Measurements from ENCODE around the gene NTM.
"Not testable (repeated sequence)": the region's sequence is repeated elsewhere in the genome, so short reads cannot be mapped to it uniquely, and the experiment has no call there.

Gene NTM

GRCh38 chr11:131422029-131422428 is 51.6 kb downstream of the NTM start:
- no peak for DNase-seq (ENCODE audit: low read depth)

GRCh38 chr11:131422496-131422895 is 52.1 kb downstream of the NTM start:
- DNase-seq (ENCODE audit: low read depth), result no peak

DNA sequence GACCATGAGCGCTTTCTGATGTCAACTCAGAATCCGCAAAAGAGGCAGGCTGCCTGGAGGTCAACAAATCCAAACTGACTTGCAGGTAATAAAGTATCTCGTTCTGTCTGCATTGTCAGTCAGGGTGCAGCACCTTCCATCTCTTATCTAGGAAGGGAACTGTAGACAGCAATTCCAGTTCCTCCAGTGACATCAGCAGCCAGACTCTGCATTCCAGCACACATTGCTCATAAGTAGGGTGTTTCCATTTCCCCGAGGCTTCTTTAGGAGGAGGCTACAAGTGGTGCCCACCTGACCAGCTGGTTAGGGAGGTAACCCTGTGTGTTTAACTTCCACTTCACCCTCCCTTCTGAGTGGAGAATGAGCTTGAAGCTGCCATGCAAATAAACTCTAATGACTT is 53.3 kb downstream of the NTM start:
- peak; percentile 1 for DNase-seq (ENCODE audit: low read depth)

DNA sequence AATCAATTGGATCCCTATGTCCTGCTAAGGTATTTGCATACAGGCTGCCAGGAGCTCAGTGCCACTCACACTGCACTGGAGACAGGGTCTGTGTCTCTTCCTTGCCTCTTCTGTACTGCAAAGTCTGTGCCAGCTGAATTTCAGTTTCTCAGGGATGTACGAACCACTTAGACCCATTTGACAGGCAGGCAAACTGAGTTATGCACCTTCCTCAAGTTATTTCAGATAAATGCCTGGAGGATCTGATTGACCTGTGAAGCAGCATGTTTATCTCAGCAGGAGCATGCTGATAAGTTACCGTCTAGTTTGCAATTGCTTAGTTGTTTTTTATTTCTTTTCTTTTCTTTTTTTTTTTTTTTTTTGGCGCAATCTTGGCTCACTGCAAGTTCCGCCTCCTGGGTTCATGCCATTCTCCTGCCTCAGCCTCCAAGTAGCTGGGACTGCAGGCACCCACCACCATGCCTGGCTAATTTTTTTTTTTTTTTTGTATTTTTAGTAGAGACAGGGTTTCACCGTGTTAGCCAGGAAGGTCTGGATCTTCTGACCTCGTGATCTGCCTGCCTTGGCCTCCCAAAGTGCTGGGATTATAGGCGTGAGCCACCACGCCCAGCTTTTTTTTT is 54.0 kb downstream of the NTM start:
- not testable (repeated sequence) for DNase-seq (ENCODE audit: low read depth)

GRCh38 chr11:131425285-131425684 is 54.9 kb downstream of the NTM start:
- DNase-seq (ENCODE audit: low read depth), result no peak

GRCh38 chr11:131428853-131429252 is 58.4 kb downstream of the NTM start:
- DNase-seq (ENCODE audit: low read depth), result no peak

GRCh38 chr11:131430473-131431208 is 60.2 kb downstream of the NTM start:
- DNase-seq (ENCODE audit: low read depth), result no peak

GRCh38 chr11:131441051-131441810 is 70.8 kb downstream of the NTM start:
- DNase-seq (ENCODE audit: low read depth), result no peak

GRCh38 chr11:131446590-131447275 is 76.3 kb downstream of the NTM start:
- no peak for DNase-seq (ENCODE audit: low read depth)

GRCh38 chr11:131447277-131447815 is 76.9 kb downstream of the NTM start:
- DNase-seq (ENCODE audit: low read depth), result no peak

- DNase-seq (ENCODE audit: low read depth), result no peak
These were observed 77.5 kb downstream of the NTM start for GRCh38 chr11:131447898-131448297.

DNA sequence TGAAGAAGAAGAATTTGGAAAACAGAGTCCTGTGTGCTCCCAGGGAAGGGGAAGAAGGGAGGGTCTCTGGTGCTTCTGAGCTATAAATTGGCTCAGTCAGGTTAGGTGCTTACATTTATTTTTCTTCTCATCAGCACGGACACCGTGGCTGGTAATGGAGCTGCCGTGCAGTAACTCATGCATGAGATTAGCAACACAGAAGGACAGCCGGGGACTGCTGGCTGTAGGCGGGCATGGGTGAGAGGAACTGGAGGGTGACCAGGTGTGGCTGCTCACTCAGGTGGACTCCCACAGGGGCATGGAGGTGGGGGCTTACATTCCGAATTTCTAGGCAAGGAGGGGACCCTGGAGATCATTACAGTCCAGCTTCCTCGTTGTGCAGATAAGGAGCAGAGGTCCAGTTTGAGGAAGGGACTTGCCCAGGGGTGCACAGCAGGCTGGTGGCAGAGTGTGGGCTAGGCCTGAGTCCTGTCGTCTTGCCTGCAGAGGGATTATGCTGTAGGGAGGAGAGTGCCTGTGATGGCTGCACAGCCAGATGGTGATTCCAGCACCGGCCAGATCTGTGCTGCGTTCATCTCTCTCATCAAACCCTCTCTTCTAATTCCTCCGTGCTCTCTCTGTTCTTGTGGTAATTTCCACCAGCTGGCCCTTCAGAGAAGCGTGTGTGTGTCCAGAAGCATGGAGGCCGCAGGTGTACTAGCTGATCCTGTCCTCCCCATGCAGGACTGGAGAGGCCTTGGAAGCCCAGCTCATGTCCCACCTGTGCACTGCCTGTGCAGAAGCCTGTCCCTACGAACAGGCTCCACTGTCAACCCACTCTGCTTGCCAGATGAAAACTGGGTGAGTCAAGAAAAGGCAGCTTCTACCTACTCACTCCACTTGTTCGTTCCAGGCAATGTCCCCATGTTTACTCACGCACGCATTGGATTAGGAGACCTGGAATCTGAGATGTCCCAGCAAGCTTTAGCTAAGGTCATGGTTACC is 78.9 kb downstream of the NTM start:
- no peak for DNase-seq (ENCODE audit: low read depth)

GRCh38 chr11:131454490-131454889 is 84.1 kb downstream of the NTM start:
- DNase-seq (ENCODE audit: low read depth), result no peak

DNA sequence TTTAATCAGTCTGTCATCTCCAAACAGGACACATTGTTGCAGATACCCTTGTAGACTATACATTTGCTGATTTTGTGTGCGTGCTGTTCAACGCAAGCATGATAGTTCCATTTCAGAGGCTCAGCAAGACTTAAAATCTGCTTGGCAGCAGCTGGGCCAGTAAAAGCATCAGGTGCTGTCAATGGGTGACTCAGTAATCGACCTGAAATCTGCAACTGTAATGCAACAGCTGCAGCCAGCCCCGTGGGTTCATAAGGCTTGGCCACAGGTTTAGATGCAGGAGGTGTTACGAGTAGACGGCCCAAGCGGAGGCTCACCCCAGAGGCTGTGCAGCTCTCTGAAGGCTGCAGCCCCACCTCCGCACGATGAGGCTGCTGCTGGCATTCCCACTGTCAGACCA is 84.6 kb downstream of the NTM start:
- no peak for DNase-seq (ENCODE audit: low read depth)

DNA sequence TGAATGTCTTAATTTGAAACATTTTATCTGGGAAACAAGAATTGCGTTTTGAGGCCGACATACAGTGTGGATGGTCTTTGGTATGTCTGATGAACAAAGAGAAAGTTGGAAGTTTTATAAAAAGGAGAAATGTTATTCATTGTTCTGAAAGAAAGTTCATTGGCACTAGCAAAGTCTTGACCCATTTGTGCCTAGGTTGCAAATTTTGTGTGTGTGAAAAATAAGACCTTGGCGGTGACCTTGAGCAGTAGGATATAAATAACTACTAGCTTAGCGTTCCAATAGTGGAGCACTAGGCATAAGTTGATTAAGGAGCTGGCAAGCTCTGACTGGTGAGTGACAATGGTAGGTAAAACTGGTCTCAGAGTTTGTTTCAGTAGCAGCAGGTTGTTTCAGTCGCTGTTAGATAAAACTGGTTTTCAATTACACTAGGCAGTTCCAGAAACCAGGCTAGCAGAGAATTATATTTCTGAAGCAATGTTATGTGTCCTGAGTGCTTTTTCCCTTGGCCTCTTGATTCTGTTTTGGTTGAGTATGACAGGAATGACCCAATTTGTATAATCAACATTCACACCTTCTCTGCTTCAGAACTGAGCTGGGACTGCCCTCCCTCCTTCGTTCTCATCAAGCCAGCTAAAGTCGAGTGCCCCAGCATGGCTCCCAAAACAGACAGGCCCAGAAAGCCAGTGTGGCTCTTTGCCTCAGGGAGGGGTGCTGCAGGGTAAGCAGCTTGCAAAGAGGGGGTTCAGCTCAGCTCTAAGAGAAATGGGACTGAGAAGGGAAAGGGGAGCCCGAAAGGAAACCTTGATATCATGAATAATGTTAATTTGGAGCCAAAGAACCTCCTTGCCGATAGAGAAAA is 85.7 kb downstream of the NTM start:
- no peak for DNase-seq (ENCODE audit: low read depth)

DNA sequence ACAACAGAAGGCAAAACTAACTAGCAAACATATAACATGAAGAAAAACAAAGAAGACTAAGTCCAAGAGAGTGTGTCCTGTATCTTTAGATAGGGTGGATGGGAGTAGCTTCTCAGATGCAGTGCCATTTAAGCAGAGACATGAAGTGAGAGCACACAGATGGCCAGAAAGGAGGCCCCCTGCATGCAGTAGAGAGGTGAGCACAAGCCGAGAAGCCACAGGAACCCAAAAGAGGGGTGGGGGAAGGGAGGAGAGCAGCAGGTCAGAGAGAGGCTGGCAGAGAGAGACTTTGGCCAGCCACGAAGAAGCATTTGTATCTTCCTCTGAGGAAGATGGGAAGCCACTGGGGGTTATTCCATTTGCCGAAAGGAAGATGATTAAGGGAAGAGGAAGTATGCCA is 86.7 kb downstream of the NTM start:
- no peak for DNase-seq (ENCODE audit: low read depth)

- DNase-seq (ENCODE audit: low read depth), result no peak
These were observed 88.0 kb downstream of the NTM start for GRCh38 chr11:131458421-131458820.

DNA sequence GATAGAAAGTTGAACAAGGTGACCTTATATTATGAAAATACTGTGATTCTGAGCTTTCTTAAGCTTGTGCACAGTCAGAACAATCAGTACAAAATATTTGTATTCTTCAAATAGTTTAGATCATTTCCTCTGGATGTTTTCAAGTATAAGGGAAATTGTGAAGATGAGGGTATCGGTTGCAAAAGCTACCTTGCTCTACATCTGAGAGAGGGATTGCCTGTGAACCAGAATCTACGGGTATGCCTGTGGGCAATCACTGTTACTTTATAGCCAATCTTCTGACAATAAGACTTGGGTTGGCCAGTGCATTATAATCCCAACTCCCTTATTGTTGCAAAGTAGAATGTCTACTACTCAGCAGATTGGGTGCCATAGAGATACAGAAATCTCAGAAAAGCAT is 90.5 kb downstream of the NTM start:
- no peak for DNase-seq (ENCODE audit: low read depth)

DNA sequence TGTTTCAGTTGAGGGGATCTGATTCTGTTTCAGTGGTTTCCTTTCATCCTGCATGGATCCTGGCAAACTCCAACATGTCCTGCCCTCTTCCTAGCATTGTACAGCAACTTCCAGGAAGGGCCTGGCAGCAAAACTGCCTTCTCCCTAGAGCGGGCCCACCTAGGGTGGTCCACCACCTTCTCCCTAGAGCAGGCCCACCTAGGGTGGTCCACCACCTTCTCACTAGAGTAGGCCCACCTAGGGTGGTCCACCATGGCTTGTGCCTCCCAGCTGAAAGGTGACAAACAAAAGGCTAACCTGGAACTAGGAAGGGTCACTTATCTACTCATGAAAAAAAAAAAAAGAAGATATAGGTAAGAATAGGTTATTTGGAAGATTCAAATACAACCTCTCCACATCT is 92.2 kb downstream of the NTM start:
- DNase-seq (ENCODE audit: low read depth), result no peak

DNA sequence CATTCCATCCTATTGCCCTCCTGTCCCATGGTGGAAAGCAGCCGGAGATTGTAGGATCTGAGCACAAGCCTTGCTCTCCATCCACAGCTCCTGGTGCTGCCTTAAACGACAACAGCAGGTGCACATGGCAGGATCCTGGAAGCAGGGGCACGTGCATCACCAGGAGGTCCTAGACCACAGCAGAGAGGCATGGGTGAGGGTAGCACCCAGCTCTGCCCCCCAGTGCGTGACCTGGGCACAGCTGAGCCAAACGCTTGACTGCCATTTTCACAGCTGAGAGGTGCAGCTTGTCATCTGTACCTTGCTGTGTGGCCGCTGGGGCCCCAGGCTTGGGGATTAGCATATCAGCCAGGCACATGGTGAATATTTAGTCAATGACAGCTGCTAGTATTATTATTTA is 92.7 kb downstream of the NTM start:
- DNase-seq (ENCODE audit: low read depth), result no peak

Measured in GM04504 (cell line).